K562 (cell line): ENCODE data around the gene SRRT. TPM values are rescaled to one million over a fixed set of nuclear protein-coding genes. Genes with fewer than 3 reads are reported as not detected.
A peak's percentile ranks its signal among the peaks of the same experiment; 100 is the strongest.

ENCODE experiments used
- CEBPB ChIP-seq: fragments of 450-650 bp; IDR thresholded peaks from 2 replicates; pipeline ENCODE4 v1.6.1; 2016; ENCODE audit warnings: missing genetic modification characterization, missing compliant biosample characterization
- ERF ChIP-seq: fragments of 450-650 bp; formaldehyde crosslinking; IDR thresholded peaks from 2 replicates; pipeline ENCODE4 v1.4.0; 2020; ENCODE audit warnings: mild to moderate bottlenecking, mixed read lengths
- FOXP4 ChIP-seq: sonication (generic); formaldehyde crosslinking; IDR thresholded peaks from 2 replicates; pipeline ENCODE4 v1.8.0; 2022; ENCODE audit warnings: mild to moderate bottlenecking, missing genetic modification reagents, borderline replicate concordance
- GTF2A2 ChIP-seq: IDR thresholded peaks from 2 replicates; pipeline ENCODE4 v1.6.1; 2016; ENCODE audit warnings: mild to moderate bottlenecking, missing genetic modification characterization, missing compliant biosample characterization
- IFI16 ChIP-seq: fragments of 250-450 bp; sonication (Bioruptor Pico); IDR thresholded peaks from 2 replicates; pipeline ENCODE4 v2.1.2; 2022; ENCODE audit warnings: mild to moderate bottlenecking, inconsistent platforms
- MNT ChIP-seq, 2 experiments: fragments of 450-650 bp; conservative IDR thresholded peaks; 2 replicates each; pipeline ENCODE4 v1.6.1; 2017; ENCODE audit warnings: mild to moderate bottlenecking in 2 of 2, moderate library complexity in 2 of 2
- RAD21 ChIP-seq, 2 experiments: fragments of 250-450 bp in 1 of 2; fragments of 450-650 bp in 1 of 2; sonication (Bioruptor Pico) in 1 of 2; formaldehyde crosslinking in 1 of 2; IDR thresholded peaks in 1 of 2; conservative IDR thresholded peaks in 1 of 2; 2 replicates each; pipeline versions ENCODE4 v1.4.0 to v1.8.0; 2020 to 2022; ENCODE audit warnings: mild to moderate bottlenecking in 2 of 2, moderate library complexity in 1 of 2
- SAFB ChIP-seq: fragments of 200-400 bp; formaldehyde crosslinking; IDR thresholded peaks from 2 replicates; pipeline ENCODE4 v1.6.1; 2017; ENCODE audit warnings: low read depth, low read length, borderline replicate concordance
- SNRNP70 ChIP-seq: fragments of 200-400 bp; formaldehyde crosslinking; optimal IDR thresholded peaks from 2 replicates; pipeline ENCODE3; 2017; ENCODE audit warnings: low read depth, low read length
- XRCC5 ChIP-seq: fragments of 200-400 bp; formaldehyde crosslinking; IDR thresholded peaks from 2 replicates; pipeline ENCODE4 v1.6.1; 2017; ENCODE audit warnings: low read depth, mild to moderate bottlenecking, low read length
- ZNF124 ChIP-seq: sonication (generic); formaldehyde crosslinking; IDR thresholded peaks from 2 replicates; pipeline ENCODE4 v1.8.1; 2022; ENCODE audit warnings: missing genetic modification reagents
- ZNF165 ChIP-seq: fragments of 250-450 bp; sonication (Bioruptor Pico); IDR thresholded peaks from 2 replicates; pipeline ENCODE4 v1.4.0; 2020; ENCODE audit warnings: borderline replicate concordance
- ZNF253 ChIP-seq: fragments of 250-450 bp; sonication (Bioruptor Pico); conservative IDR thresholded peaks from 2 replicates; pipeline ENCODE4 v1.6.1; 2021; ENCODE audit warnings: mild to moderate bottlenecking
- ZNF79 ChIP-seq: fragments of 250-450 bp; sonication (Bioruptor Pico); IDR thresholded peaks from 2 replicates; pipeline ENCODE4 v1.4.0; 2020; ENCODE audit warnings: low read depth, mild to moderate bottlenecking, moderate library complexity
- polyA plus RNA-seq, 8 experiments: library from polyadenylated mRNA; depleted of rRNA in 4 of 8; stranded (reverse) in 5 of 8; unstranded in 3 of 8; fragments of >200 nt; fragmentation: Nextera tagmentation in 2 of 8; fragmentation: Illumina TruSeq in 1 of 8; extraction: Ambion mirVana in 2 of 8; extraction: Trizol in 1 of 8; gene quantifications; 2 replicates each; pipeline versions ENCODE4 v1.2.1 to v1.2.3, GENCODE V29; 2011 to 2014; ENCODE audit warnings: inconsistent platforms in 1 of 8, missing spikeins in 1 of 8
- total RNA-seq, 7 experiments: library from RNA; depleted of rRNA in 6 of 7; stranded (reverse); fragments of >200 nt in 6 of 7; fragmentation: Illumina TruSeq in 2 of 7; extraction: Trizol in 2 of 7; gene quantifications; 2 replicates each; pipeline versions ENCODE4 v1.2.1 to v1.2.3, GENCODE V29; 2011 to 2021; ENCODE audit warnings: low replicate concordance in 1 of 7
- TF ChIP-seq, protein P1 (sequence below): fragments of 250-450 bp; sonication (Bioruptor Pico); IDR thresholded peaks from 2 replicates; pipeline ENCODE4 v1.5.0; 2021; ENCODE audit warnings: mild to moderate bottlenecking, moderate library complexity
- TF ChIP-seq, protein P2 (sequence below): fragments of 450-650 bp; formaldehyde crosslinking; IDR thresholded peaks from 2 replicates; pipeline ENCODE4 v1.4.0; 2022; ENCODE audit warnings: missing genetic modification characterization

The SRRT gene
- total and polyA plus RNA-seq, 9 of the 15 experiments (the other 6 are each of a cell fraction or from before 2014, with no cell fraction given), result 10.3 to 263 (median 84.4) TPM

- TF ChIP-seq, protein P1, sequence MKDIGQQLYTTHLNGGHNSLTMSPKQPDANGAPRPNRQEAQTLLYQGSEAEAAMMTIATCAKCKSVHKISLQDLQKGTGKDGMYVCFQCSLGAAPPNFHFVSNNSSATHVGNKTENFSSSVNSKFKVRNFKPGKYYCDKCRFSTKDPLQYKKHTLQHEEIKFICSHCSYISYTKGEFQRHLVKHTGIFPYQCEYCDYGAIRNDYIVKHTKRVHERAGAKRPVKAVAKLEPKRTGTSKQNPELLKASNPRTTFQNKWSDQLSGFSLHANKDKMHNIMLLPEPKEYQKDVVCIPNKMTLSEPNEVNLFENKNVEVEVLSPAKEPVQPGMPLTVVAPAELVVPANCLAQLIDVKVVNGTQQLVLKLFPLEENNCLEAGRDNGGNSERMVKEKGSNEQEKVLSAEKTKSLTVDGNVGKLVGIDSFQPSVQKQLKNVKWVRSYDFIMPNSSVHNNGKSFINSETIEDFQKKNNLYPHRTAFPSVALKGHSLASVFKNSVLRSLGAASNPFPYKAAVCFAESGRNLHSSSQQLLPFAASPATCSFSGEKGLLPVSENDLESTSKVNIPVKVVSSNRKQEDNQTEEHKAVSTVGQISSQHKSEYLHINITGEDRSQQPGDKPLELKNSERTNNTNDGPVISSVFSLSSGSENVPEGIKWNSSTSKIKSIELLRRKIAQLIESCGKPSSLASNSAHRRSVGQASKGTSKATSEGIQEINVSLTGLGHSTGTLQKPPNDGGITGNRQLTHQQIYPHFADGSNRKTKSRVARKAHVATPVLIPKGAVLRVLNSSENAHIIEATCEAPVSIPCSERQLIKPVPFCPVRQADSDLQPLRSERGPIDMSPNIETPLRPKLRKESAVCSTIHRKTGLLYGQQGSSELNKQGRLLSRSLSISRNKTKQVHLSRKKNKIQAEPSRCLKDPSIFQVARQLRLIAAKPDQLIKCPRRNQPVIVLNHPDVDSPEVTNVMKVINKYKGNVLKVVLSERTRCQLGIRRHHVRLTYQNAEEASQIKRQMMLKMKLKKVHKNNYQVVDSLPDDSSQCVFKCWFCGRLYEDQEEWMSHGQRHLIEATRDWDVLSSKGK (CRISPR knock-in tag), result no peak
- TF ChIP-seq, protein P2, sequence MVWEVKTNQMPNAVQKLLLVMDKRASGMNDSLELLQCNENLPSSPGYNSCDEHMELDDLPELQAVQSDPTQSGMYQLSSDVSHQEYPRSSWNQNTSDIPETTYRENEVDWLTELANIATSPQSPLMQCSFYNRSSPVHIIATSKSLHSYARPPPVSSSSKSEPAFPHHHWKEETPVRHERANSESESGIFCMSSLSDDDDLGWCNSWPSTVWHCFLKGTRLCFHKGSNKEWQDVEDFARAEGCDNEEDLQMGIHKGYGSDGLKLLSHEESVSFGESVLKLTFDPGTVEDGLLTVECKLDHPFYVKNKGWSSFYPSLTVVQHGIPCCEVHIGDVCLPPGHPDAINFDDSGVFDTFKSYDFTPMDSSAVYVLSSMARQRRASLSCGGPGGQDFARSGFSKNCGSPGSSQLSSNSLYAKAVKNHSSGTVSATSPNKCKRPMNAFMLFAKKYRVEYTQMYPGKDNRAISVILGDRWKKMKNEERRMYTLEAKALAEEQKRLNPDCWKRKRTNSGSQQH (CRISPR knock-in tag), result 0 out of 2 replicates have a peak, but pooled peaks have one; percentile 37
- no peak for TF ChIP-seq ZNF124 (CRISPR knock-in tag)
- no peak for TF ChIP-seq FOXP4 (CRISPR knock-in tag)
- peak; percentile 60; the same call in 1 of the 2 replicates for TF ChIP-seq ERF (CRISPR knock-in tag)
- no peak for TF ChIP-seq ZNF253 (CRISPR knock-in tag)
- TF ChIP-seq IFI16 (CRISPR knock-in tag), result no peak
- no peak for TF ChIP-seq ZNF79
- TF ChIP-seq XRCC5, result no peak
- TF ChIP-seq MNT (conservative IDR thresholded peaks at IDR 0.05), result 0 out of 4 replicates have a peak, but pooled peaks of 1 of the 2 experiments have one; percentile 42
- TF ChIP-seq SNRNP70, result no peak
- TF ChIP-seq SAFB, result no peak
- no peak for TF ChIP-seq GTF2A2
- TF ChIP-seq RAD21 (CRISPR knock-in tag; conservative IDR thresholded peaks at IDR 0.05 in 1 of 2, IDR thresholded peaks at IDR 0.05 in 1 of 2), result no peak
- no peak for TF ChIP-seq CEBPB (tag)
- TF ChIP-seq ZNF165, result 0 out of 2 replicates have a peak, but pooled peaks have one; percentile 55
These were observed 7.0 kb upstream of the SRRT start (continued) for GRCh38 chr7:100867776-100868485.
